ENCODE data around the gene CXXC5. TPM values are rescaled to one million over a fixed set of nuclear protein-coding genes. Genes with fewer than 3 reads are reported as not detected.
A peak's percentile ranks its signal among the peaks of the same experiment; 100 is the strongest.

Gene CXXC5
- total and polyA plus RNA-seq, 12 donors, result 28.7 to 51.6 (median 36.0) TPM

DNA sequence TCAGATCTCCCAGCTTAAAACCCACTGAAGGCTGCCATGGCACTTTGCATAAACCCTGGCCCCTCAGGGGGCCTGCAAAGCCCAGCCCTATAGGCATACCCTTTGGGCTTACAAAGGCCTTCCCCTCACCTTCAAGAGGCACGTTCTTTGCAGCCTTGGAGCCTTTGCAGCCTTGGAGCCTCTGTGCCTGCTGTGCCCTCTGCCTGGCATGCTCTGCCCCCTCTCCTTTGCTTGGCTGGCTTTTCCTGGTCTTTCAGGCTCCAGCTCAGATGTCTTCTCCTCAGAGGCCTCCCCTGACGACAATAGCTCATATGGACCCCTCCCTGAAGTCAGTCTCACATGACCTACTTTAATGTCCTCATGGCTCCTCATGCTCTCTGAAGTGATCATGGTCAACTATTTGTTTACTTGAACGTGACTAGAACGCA is 60.3 kb downstream of the CXXC5 start:
- TF ChIP-seq, protein P1, sequence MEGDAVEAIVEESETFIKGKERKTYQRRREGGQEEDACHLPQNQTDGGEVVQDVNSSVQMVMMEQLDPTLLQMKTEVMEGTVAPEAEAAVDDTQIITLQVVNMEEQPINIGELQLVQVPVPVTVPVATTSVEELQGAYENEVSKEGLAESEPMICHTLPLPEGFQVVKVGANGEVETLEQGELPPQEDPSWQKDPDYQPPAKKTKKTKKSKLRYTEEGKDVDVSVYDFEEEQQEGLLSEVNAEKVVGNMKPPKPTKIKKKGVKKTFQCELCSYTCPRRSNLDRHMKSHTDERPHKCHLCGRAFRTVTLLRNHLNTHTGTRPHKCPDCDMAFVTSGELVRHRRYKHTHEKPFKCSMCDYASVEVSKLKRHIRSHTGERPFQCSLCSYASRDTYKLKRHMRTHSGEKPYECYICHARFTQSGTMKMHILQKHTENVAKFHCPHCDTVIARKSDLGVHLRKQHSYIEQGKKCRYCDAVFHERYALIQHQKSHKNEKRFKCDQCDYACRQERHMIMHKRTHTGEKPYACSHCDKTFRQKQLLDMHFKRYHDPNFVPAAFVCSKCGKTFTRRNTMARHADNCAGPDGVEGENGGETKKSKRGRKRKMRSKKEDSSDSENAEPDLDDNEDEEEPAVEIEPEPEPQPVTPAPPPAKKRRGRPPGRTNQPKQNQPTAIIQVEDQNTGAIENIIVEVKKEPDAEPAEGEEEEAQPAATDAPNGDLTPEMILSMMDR (IDR thresholded peaks at IDR 0.05), result no peak
- peak overlapping the region in 1 of 10 donors; percentile 59 for H3K4me3 ChIP-seq
- 65 to 77% methylated on average over 4 of the region's 4 CpGs for WGBS, 2 donors

DNA sequence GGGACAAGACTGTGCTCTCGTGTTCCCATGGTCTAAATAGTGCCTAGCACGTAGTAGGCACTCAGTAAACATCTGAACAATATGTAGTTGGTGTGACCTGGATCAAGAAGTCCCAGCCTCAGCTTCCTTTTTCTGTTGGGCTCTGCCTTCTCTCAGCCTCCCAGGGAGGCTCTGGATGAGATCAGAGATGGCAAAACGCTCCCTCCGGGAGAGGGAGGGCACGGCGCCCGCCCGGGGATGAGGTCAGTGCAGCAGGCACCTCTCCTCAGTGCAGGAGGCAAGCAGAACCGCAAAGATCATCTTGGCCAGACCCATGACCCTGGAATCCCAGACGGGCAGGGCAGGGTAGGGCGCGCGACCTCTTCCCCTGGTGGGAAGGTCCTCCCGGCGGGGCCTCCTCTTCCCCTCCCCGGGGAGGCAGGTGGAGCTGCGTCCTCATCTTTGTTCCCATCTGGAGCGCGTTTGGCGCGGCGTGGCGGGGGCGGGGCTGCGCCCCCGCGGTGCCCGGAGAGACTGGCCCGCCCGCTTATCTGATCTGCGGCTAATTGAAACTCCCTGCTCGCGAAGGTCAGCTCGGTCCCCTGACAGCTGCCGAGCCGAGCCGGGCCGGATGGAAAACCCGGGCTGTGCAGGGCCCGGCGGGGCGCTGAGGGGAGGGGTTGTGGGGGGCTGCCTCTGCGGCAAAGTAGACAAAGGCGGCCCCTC is 60.9 kb downstream of the CXXC5 start:
- H3K27ac ChIP-seq, result peak overlapping the region; percentile 41 to 88 (median 84)
- peak; percentile 49 to 83 (median 72) for ATAC-seq
- peaks cover 0 to 44% (median 0%) of the 10 kb centered on the region in 7 donors for H3K27me3 ChIP-seq
- no peaks in the 10 kb centered on the region for H3K36me3 ChIP-seq
- TF ChIP-seq, protein P1 (IDR thresholded peaks at IDR 0.05), result no peak
- peaks cover 12 to 46% (median 39%) of the 10 kb centered on the region in 9 donors for H3K4me1 ChIP-seq
- intact Hi-C loops (cut with DNase I), result loop anchor here in 2 of 10 donors (2.0 to 5.0 kb wide), 2 partner anchors 53 to 72 kb away; no protein-coding TSS in a partner anchor
- H3K9me3 ChIP-seq, result no peaks in the 10 kb centered on the region
- DNase-seq, result peak; percentile 73 to 78
- peak overlapping the region in 9 of 10 donors; percentile 23 to 65 (median 60) for H3K4me3 ChIP-seq
- WGBS, 2 donors, result 12 to 17% methylated on average over 29 to 42 of the region's 44 CpGs

More for the DNA sequence above, 60.3 kb downstream of the CXXC5 start:
- peak overlapping the region in 9 of 10 donors; percentile 63 to 88 (median 85) for H3K27ac ChIP-seq
- H3K27me3 ChIP-seq, result peaks cover 0 to 44% (median 0%) of the 10 kb centered on the region in 7 donors
- H3K9me3 ChIP-seq, result no peaks in the 10 kb centered on the region
- no peaks in the 10 kb centered on the region for H3K36me3 ChIP-seq
- ATAC-seq, result no peak
- H3K4me1 ChIP-seq, result peaks cover 12 to 46% (median 39%) of the 10 kb centered on the region in 9 donors
- no peak for DNase-seq
- intact Hi-C loops (cut with DNase I), result loop anchor here in 2 of 10 donors (2.0 to 5.0 kb wide), 2 partner anchors 54 to 72 kb away; no protein-coding TSS in a partner anchor

DNA sequence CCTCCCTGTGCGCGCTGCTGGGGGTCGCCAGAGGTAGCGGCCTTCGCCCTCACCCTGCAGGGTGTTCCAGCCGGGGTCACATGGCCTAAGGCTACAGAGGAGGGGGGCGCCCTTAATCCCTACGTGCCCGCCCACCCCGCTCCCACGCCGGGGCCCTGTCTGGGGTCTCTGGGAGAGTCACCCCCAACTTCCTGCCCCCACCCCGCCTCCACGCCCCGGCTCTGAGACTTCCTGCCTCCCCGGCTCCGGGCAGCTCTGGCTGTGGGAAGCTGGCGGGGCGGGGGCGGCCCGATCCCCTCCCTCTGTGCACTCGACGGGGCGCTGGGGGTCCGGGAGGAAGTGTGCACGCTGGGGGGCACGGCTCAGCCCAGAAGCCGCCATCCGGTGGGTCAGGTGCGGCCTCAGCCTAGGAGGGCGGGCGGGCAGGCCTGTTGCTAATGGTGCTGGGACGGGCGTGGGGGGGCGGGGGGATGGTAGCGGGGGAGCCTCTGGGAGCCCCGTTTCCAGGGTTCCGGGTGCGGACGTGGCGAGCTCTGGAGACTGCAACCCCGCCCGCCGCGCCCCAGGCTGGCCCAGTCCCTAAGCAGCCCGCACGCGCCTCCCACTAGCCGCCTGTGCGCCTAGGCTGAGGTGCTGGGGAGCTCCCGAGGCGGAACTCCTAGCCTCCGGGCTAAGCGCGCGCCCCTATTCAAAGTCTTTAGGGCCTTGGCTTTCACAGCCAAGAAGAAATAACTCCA is 61.6 kb downstream of the CXXC5 start:
- TF ChIP-seq, protein P1 (IDR thresholded peaks at IDR 0.05), result no peak
- Histone ChIP-seq H3K4me3 (peak overlapping the region in 9 of 10 donors; percentile 23 to 65 (median 60)), H3K27ac (peak overlapping the region; percentile 41 to 88 (median 84)), H3K9me3 (no peaks in the 10 kb centered on the region), H3K27me3 (peaks cover 0 to 44% (median 0%) of the 10 kb centered on the region in 7 donors), H3K36me3 (no peaks in the 10 kb centered on the region), H3K4me1 (peaks cover 12 to 46% (median 39%) of the 10 kb centered on the region in 9 donors)
- DNase-seq, result peak; percentile 55 to 75
- peak; percentile 35 to 77 (median 58) for ATAC-seq
- WGBS, 2 donors, result 16 to 22% methylated on average over 45 to 56 of the region's 56 CpGs
- intact Hi-C loops (cut with DNase I), result loop anchor here in 4 of 10 donors (2.0 to 5.0 kb wide), 4 partner anchors 38 to 73 kb away; no protein-coding TSS in a partner anchor

Measured in heart right ventricle (tissue), 16 donors.